ENCODE results near the gene TGFBR2.

TGFBR2 gene

DNA sequence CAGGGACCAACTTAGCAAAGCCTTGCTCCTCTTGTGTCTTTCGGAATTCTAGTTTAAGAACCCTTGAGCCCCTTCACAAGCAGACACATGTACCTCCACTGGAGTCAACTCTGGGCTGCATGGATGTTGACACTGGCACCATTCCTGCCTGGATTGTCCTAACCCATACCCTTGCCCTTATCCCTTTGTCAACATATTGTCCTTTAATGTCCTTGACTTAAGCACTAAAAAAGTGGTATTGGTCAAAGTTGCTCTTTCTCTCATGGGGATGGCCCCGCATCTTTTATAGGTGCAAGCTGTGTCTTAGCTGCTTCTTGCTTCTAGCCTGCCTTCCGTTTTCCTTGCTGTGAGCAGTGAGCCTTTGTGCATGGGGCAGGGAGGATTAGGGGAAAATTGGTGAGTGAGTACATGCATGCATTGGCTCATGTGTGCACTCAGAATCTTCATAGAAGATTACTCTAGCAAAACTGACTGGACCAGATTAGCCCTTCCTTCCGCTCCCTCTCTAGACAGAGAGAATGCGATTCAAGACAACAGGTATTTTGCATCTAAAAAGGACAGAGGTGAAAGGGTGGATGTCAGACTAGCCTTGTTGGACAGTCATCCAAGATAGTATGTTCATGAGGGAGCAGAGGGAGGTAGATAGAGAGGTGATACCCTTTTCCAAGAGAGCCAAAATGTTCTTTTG is 42.4 kb downstream of the TGFBR2 start:
- DNase-seq (ENCODE audit: low read depth), result no peak
- H3K4me3 ChIP-seq (ENCODE audit: low read depth, low read length), result no peak overlapping the region

DNA sequence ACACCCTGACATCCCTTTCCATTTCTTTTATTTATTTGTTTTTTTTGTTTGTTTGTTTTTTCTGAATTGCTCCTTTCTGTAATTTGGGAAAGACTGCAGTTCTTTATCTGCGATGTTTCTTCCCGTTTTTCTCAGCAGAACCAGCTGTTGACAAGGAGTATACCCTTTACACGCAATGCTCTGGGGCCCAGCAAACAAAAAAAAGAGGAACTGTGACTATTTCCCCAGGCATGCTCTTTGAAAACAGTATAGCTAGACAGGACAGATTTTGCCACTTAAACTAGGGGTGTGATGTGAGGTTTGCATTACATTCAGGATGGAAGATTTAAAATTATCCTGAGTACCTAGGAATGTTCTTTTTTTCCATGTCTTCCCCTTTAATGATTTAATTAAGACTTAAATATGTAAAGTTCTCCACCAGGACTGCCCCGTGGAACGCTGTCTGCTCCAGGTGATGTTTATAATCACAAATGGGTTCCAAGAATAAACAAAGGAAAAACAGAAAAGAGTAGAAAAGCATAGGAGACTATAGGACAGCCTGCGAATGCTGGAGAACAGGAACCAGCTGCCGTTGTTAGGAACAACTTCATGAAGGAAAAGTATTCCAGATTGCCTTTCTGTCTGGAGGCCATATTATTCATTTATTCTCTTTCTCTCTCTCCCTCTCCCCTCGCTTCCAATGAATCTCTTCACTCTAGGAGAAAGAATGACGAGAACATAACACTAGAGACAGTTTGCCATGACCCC is 43.3 kb downstream of the TGFBR2 start:
- peak; percentile 41 for DNase-seq (ENCODE audit: low read depth)
- no peak overlapping the region for H3K4me3 ChIP-seq (ENCODE audit: low read depth, low read length)

DNA sequence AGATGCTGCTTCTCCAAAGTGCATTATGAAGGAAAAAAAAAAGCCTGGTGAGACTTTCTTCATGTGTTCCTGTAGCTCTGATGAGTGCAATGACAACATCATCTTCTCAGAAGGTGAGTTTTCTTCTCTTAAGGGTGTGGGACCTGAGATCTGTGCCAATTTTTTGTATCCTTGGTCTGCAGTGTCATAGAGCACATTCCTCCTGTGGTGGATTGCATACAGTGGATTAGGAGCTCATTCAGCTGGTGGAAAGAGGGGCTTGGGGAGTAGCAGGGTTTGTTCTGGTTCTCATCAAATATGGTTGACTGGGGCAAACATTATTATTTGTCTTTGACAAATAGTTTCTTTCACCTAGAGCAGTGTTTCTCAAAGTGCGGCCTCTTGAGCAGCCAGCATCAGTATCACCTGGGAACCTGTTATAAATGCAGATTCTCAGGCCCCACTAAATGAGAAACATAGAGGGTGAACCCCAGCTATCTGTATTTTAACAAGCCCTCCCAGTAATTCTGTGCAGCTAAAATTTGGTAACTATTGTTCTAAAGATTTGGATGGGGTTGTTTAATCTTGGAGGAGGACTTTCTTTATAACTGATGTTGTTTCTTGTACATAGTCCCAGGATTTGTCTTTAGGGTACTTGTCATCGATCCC is 44.1 kb downstream of the TGFBR2 start:
- no peak overlapping the region for H3K4me3 ChIP-seq (ENCODE audit: low read depth, low read length)
- no peak for DNase-seq (ENCODE audit: low read depth)

DNA sequence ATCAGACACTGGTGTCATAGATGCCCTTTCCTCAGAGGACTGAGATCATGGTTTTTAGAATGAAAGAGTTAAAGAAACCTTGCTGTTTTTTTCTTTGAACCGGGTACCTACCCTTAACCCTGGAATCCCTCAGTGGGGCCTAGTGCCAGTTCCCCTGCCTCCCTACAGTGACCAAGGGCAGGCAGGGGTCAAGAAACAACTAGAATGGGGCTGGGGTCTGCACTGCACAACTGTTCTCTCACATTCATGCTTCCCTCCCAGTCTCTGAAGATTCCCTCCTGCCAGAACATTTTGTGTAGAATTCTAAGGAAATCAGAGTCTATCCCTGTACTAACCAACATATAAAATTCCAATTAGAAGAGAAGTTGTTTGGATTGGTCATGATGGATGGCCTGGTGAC is 47.9 kb downstream of the TGFBR2 start:
- no peak for DNase-seq (ENCODE audit: low read depth)
- no peak overlapping the region for H3K4me3 ChIP-seq (ENCODE audit: low read depth, low read length)

DNA sequence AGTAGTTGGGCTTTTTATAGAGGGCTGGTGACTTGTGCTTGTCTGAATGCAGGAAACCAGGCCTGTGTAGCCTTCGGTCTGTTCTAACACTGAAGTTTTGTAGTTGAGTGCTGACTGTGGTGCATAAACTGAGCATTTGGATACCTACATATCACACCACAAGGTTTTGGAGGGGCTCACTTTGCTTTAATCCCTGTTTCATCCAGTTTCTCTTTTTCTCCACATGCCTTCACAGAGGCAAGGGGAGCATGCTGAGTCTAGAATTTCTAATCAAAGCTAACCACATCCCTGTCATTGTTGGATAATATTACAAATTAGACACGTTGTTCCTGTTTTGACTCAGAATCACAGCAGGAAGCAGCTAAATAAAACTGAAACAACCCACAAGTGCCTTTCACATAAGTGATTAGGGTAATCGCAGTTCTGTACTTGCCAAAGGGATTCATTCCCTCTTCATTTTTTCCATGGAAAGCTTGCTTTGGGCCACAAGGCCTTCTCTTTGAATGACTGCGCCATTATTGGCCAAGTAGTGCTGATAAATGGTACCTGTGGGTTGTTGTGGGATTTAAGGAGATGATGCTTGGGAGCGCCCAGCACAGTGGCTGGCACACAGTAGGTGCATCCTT is 48.9 kb downstream of the TGFBR2 start:
- no peak overlapping the region for H3K4me3 ChIP-seq (ENCODE audit: low read depth, low read length)
- no peak for DNase-seq (ENCODE audit: low read depth)

DNA sequence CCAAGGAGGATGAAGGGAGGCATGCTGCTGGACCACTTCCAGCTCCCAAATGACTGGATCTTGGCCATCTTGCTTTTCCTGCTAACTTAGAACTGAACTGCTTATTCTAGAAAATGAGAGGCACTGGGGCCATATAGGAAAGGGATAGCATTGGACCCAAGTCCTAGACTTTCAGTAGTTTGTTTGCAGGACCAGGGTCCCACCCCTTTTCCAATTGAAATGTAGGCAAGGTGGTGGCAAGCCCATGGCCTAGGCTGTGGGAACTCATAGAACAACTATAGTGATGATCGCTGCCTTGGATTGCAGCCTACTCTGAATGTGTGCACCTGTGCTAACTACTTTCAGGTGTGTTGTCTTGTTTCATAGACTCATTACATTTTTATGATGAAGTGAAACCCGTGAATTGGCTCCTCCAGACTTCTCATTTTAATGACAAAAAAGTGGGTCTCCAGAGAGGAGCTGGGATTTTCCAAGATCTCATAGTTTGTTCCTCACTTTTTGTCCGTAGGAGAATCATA is 50.3 kb downstream of the TGFBR2 start:
- no peak overlapping the region for H3K4me3 ChIP-seq (ENCODE audit: low read depth, low read length)
- DNase-seq (ENCODE audit: low read depth), result no peak

DNA sequence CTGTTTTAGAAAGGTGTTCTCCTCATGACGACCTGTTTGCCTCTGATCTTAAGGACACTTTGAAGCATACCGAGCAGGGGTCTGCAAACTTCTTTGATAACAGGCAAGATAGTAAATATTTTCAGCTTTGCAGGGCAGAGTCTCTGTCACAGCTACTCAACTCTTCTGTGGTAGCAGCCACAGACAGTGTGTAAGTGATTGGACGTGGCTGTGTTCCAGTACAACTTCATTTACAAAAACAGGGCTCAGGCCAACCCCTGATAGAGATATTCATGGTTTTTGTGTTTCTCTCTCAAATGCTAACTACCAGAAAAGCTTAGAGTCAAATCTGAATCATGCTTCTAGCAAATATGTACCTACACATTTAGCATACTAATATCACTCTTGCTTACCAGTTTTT is 51.5 kb downstream of the TGFBR2 start:
- no peak overlapping the region for H3K4me3 ChIP-seq (ENCODE audit: low read depth, low read length)
- DNase-seq (ENCODE audit: low read depth), result no peak

DNA sequence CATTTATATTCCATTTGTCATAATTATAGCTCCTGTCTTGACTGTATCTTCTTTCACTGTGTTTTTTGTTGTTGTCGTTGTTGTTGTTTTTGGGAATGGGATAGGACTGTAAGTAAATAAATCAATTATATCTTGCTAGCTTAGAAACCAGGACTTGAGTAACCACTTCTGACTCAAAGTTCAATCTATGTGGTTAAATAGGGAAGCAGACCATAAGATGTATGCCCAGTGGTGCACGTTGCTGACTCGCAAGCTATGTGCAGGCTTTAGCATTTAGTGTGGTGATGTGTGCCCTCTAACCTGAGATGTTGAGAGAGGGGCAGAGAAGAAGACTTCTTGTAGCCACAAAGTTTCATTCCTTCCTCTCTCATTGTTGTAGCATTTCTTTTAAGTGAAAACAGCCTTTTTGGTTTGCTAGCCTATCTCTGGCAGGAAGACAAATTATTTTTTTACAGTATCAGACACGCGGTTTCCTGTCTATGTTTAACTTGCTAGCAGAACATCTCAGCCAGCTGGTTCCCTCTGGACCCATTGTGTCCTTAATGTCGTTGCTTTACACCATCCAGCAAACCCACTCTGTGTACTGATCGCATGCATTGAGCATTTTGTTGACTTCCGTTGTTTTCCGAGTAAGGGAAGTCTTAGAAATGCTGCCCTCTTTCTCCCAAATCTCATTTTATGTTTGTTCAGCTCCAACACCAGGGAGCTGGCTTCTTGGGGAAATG is 52.1 kb downstream of the TGFBR2 start:
- peak overlapping the region; percentile 1 for H3K4me3 ChIP-seq (ENCODE audit: low read depth, low read length)
- peak; percentile 73 for DNase-seq (ENCODE audit: low read depth)

DNA sequence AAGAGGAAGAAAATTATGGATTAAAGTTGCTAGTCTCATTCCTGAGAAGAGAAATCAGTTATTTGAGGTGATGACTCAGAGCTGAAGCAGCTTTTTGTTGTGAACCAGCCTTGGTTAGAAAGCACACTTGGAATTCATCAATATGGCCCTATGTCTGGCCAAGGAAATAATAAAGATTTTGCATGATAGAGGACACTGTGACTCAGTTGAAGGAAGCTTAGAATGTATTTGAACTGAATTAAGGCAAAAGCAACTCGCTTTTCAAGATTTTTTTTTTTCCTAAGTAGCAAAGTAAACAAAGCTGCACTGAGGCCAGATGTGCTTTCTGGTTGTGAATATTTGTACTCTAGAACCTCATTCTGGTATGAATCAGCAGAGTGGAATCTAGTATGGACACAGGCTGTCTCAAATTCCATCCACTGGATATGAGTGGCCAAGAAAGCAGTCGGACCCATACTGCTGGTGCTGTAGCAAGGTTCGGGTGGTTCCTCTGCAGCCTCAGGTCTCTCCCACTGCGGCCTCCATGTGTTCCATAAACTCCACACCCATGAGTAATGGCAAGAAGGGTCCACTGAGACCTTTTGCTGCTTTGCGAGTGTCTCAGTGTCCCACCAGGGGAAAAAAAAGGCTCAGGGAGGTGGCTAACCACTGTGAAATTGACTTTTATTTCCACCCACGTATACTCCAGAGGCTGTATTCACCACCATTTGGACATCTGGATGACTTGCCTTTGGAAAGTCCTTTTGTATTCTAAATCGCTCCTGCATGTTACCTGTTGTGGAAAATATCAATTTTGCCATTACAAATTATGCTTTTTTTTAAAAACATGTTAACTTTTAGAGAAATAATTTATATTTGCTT is 53.1 kb downstream of the TGFBR2 start:
- H3K4me3 ChIP-seq (ENCODE audit: low read depth, low read length), result no peak overlapping the region
- DNase-seq (ENCODE audit: low read depth), result peak; percentile 86

DNA sequence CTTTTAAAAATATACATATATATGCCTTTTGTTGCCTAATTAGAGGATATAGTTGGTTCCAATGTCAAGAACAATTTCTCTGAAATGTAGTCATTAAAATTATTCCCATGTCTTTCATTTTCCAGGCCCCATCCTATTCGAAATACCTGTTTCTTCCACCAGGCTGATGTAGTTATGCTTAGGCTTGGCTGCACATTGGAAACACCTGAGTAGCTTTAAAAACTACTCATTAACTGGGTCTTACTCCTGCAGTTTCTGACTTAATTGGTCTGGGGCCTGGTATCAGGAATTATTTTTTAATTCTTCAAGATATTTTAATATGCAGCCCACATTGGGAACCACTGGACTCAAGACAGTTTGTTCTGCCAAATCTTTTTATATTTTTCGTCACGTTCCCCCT is 53.7 kb downstream of the TGFBR2 start:
- no peak for DNase-seq (ENCODE audit: low read depth)
- H3K4me3 ChIP-seq (ENCODE audit: low read depth, low read length), result no peak overlapping the region

DNA sequence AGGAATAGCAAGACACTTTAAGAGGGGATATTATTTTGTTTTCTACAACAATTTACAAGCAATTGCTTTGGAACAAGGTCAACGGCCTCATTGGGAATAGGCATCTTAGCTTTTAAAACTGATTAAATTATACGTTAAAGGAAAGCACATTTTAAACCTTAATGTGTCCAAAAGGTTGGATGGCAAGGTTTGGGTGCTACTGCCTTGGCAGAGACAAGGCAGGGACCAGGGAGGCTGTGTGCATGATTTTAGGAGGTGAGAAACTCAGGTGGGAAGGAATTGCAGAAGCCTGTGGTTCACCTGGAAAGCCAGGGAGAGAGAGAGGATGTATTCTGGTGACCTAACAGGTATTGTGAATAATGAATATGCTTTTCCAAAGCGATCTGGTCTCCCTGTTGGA is 54.3 kb downstream of the TGFBR2 start:
- H3K4me3 ChIP-seq (ENCODE audit: low read depth, low read length), result no peak overlapping the region
- DNase-seq (ENCODE audit: low read depth), result no peak

DNA sequence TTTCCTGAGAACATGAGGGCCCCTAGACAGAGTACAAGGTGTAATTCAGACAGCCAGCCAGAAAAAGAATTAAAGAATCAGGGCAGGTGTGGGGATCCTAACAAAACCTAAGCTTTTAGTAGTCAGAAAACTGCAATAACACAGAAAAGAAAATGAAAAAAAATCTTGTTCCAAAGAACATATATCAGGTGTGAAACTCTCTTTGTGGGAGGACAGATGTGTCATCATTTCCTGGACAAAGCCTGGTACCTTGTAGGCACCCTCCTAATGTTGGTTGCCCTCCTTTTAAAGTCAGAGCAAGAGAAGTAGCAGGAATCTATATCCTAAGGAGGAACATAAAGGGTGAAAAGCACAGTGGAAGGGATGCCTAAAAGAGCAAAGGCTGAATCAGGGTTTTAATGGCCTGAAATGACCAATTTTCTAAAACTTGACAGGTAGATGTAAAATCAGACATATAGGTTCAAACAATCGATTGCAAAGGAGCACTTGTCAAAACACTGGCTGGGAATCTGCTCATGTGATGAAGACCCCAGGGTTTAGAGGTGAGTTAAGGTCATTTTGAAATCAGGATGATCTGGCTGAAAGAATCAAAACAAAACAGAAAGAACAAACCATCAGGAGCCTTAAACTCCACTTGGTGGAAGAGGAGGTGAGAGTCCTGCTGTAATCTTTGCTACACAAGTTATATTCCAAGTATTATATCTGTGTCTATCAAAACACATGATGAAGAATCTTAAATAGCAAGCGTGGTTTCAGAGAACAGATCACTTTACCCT is 54.9 kb downstream of the TGFBR2 start:
- no peak for DNase-seq (ENCODE audit: low read depth)

DNA sequence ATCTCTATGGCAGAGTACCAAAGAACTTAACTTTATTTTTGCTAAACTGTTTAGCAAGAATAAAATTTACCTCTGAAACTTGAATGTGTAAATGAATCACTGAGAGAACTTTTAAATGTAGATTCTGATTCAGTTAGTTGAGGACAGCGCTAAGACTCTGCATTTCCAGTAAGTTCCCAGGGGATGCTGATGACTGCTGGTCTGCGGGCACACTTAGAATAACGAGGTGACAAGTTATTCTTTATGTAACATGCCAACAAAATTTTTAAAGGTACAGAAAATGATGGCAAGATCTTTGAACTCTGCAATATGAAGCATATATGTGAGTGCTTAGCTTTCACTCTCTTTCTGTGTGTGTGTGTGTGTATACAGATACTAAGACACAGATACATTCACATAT is 56.4 kb downstream of the TGFBR2 start:
- no peak for DNase-seq (ENCODE audit: low read depth)
- H3K4me3 ChIP-seq (ENCODE audit: low read depth, low read length), result no peak overlapping the region

More for the DNA sequence above, 54.9 kb downstream of the TGFBR2 start:
- H3K4me3 ChIP-seq (ENCODE audit: low read depth, low read length), result no peak overlapping the region

DNA sequence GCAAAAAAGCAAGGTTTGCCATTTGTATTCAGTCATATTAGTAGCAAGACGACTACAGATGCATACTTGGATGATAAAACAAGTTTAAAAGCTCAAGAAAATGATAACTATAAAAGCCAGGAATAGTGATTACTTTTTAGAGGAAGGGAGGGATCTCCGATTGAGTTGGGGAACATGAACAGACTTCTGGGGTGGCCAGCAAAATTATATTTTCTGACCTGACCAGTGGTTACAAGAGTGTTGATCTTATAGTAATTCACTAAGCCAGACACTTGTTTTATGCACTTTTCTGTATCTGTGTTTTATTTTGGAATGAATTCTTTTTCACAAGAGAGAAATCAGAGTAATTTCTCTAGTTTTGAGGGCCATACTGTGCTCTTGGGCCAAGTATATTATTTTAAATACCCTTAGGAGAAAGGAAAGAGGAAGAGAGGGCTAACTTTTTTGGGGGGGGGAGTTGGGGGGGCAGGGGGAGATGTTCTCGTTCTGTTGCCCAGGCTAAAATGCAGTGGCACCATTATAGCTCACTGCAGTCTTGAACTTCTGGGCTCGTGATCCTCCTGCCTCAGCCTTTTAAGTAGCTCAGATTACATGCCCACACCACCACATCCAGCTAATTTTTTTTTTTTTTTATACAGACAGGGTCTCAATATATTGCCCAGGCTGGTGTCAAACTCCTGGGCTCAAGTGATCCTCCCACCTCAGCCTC is 57.3 kb downstream of the TGFBR2 start:
- DNase-seq (ENCODE audit: low read depth), result no peak
- no peak overlapping the region for H3K4me3 ChIP-seq (ENCODE audit: low read depth, low read length)

DNA sequence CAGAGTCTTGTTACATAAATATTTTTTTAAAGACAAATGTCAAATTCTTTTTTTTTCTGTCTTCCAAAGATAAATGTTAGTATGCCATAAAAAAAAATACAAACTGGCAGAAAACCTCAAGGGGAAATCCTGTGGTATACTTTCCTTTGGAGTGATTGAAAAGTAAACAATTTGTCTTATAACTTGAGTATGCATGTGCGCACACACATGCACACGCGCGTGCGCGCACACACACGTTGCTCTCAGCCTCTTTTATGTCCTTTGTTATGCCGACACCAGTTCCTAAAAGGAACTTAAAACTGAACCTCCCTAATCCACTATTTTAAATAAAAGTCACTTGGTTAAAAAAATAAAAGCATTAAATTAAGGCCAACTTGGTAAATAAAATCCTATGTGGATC is 58.1 kb downstream of the TGFBR2 start:
- H3K4me3 ChIP-seq (ENCODE audit: low read depth, low read length), result no peak overlapping the region
- no peak for DNase-seq (ENCODE audit: low read depth)

DNA sequence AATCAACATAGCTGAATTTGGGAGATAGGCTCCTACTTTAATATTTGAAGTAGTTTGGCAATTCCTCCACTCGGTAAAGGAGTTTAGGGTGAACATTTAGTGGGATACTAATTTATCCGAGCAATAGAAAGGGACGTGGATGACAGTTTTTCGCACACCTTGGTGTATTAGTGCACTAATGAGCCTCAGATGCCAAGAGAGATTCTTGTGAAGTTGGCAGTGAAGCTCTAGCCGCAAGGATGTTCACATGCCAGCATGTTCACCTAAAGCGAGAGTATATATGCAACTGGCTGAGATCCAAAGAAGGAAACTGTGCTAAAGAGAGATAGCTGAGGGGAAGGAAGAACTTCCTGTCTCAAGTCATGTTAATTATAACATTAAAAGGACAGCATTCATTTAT is 58.5 kb downstream of the TGFBR2 start:
- no peak for DNase-seq (ENCODE audit: low read depth)
- no peak overlapping the region for H3K4me3 ChIP-seq (ENCODE audit: low read depth, low read length)

DNA sequence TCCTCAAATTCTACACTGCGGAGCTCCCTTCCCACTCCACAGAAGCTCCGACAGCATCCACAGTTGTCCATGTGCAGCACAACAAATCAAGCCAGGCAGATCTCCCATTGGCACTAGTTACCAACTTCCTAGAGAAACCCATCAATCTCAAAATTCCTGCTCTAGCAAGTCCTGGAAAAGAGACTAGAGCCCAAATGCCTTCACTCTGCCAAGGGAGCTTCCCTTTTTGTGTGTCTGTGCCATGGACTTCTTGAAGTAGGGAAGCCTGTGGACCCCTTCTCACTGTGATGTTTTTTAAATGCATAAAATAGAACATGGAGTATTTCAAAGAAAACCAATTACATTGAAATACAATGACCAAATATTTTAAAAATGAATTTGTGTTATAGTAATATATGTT is 59.1 kb downstream of the TGFBR2 start:
- no peak for DNase-seq (ENCODE audit: low read depth)
- H3K4me3 ChIP-seq (ENCODE audit: low read depth, low read length), result no peak overlapping the region

All from skeletal muscle cell (primary cell).